Right cardiac atrium (tissue), 5 donors: ENCODE data around the gene RAI1. TPM values are rescaled to one million over a fixed set of nuclear protein-coding genes. Genes with fewer than 3 reads are reported as not detected.
"Not testable (repeated sequence)": the region's sequence is repeated elsewhere in the genome, so short reads cannot be mapped to it uniquely, and the experiment has no call there.

Experiments
- ATAC-seq, 2 donors: fragments of 200-7000 bp; cut with Tn5 transposase; one replicate each; pipeline versions ENCODE4 v1.8.0 to v1.9.1; 2020; ENCODE audit warnings: moderate library complexity in 2 of 2, mild to moderate bottlenecking in 1 of 2
- DNase-seq, 3 donors: peaks; one replicate each; pipeline ENCODE4 v3.0.0-alpha.2; 2020
- H3K27ac ChIP-seq: one replicate; pipeline ENCODE4 v1.5.1; 2013; ENCODE audit warnings: mild to moderate bottlenecking, low read length, control low read depth, moderate library complexity
- H3K27me3 ChIP-seq: one replicate; pipeline ENCODE4 v1.6.1; 2013; ENCODE audit not compliant: control insufficient read depth, insufficient read depth
- H3K4me1 ChIP-seq: one replicate; pipeline ENCODE4 v1.6.1; 2013; ENCODE audit warnings: low read length; ENCODE audit not compliant: control insufficient read depth, insufficient read depth
- H3K4me3 ChIP-seq: one replicate; pipeline ENCODE4 v1.5.1; 2013; ENCODE audit warnings: low read length, control low read depth
- H3K9me3 ChIP-seq: one replicate; pipeline ENCODE4 v1.6.1; 2013; ENCODE audit warnings: low read length; ENCODE audit not compliant: control insufficient read depth
- WGBS: extraction: QIAGEN DNeasy Blood & Tissue Kit; methylation state at CpG from one replicate; pipeline ENCODE4 v1.1.7; 2013; 5-methylcytosine and 5-hydroxymethylcytosine counted together
- intact Hi-C, 4 donors: fragments of 100-400 bp; cut with DNase I; formaldehyde crosslinking; loops; one replicate each; pipeline versions ENCODE4 v1.11.0 to v1.14.0; 2022 to 2023
- polyA plus RNA-seq: library from polyadenylated mRNA; stranded (reverse); fragments of 200-250 nt; gene quantifications from one replicate; pipeline ENCODE4 v1.2.3, GENCODE V29; 2013
- total RNA-seq, 4 donors: library from RNA; stranded (reverse); fragmentation: NEBNext Ultra II Directional; extraction: Animal tissue kit (Norgen Biotek cat#: 25700); gene quantifications; one replicate each; pipeline ENCODE4 v1.2.1, GENCODE V29; 2021
- donor health status: healthy with polysubstance abuse.
- donor health status: DM: no; HTN: yes; CAD: no.
- donor health status: DM: no; HTN: no; CAD: no.
- donor health status: DM: no; HTN: yes; CAD: no; lungs with severe emphysema.
- donor health status: DM: yes; HTN: yes; CAD: no.

Gene RAI1
- total and polyA plus RNA-seq, 5 donors = 18.2 to 26.8 (median 23.0) TPM

GRCh38 chr17:17671369-17672129 is 9.7 kb upstream of the RAI1 start:
- DNase-seq = no peak
- H3K27me3 ChIP-seq = no peaks in the 10 kb centered on the region
- peak; percentile 54 to 71 for ATAC-seq
- intact Hi-C loops = loop anchor here in 1 of 4 donors (10.0 kb wide), 1 partner anchor 363 kb away; the partner anchor contains the start of genes ATPAF2 and GID4
- H3K9me3 ChIP-seq = no peaks in the 10 kb centered on the region
- H3K4me1 ChIP-seq = no peaks in the 10 kb centered on the region
- peak overlapping the region; percentile 54 for H3K27ac ChIP-seq
- WGBS = 45% methylated on average over 10 of the region's 10 CpGs
- H3K4me3 ChIP-seq = no peak overlapping the region

GRCh38 chr17:17672453-17673368 is 8.5 kb upstream of the RAI1 start:
- no peaks in the 10 kb centered on the region for H3K4me1 ChIP-seq
- no peak overlapping the region for H3K4me3 ChIP-seq
- H3K27ac ChIP-seq = peak overlapping the region; percentile 58
- intact Hi-C loops = loop anchor here in 1 of 4 donors (10.0 kb wide), 1 partner anchor 362 kb away; the partner anchor contains the start of genes ATPAF2 and GID4
- no peaks in the 10 kb centered on the region for H3K9me3 ChIP-seq
- H3K27me3 ChIP-seq = no peaks in the 10 kb centered on the region
- WGBS = 75% methylated on average over 7 of the region's 7 CpGs
- DNase-seq (no peak), ATAC-seq (no peak)

GRCh38 chr17:17675416-17675815 is 5.8 kb upstream of the RAI1 start:
- intact Hi-C loops = loop anchor here in 1 of 4 donors (10.0 kb wide), 1 partner anchor 359 kb away; the partner anchor contains the start of genes ATPAF2 and GID4
- H3K27ac ChIP-seq = no peak overlapping the region
- H3K4me1 ChIP-seq = no peaks in the 10 kb centered on the region
- no peaks in the 10 kb centered on the region for H3K9me3 ChIP-seq
- no peak overlapping the region for H3K4me3 ChIP-seq
- ATAC-seq = no peak
- WGBS = 86% methylated on average over 6 of the region's 6 CpGs
- no peaks in the 10 kb centered on the region for H3K27me3 ChIP-seq
- no peak for DNase-seq

- 56% methylated on average over 11 of the region's 11 CpGs for WGBS
- intact Hi-C loops = loop anchor here in 1 of 4 donors (10.0 kb wide), 1 partner anchor 359 kb away; the partner anchor contains the start of genes ATPAF2 and GID4
- Histone ChIP-seq H3K27ac (no peak overlapping the region), H3K27me3 (no peaks in the 10 kb centered on the region), H3K4me1 (no peaks in the 10 kb centered on the region), H3K9me3 (no peaks in the 10 kb centered on the region), H3K4me3 (no peak overlapping the region)
- peak in 1 of 3 donors; percentile 16 for DNase-seq
- ATAC-seq = no peak
Measured at GRCh38 chr17:17675925-17676534, 5.2 kb upstream of the RAI1 start.

- intact Hi-C loops = loop anchor here in 1 of 4 donors (10.0 kb wide), 1 partner anchor 358 kb away; the partner anchor contains the start of genes ATPAF2 and GID4
- Histone ChIP-seq H3K27me3 (no peaks in the 10 kb centered on the region), H3K4me1 (no peaks in the 10 kb centered on the region), H3K4me3 (no peak overlapping the region), H3K9me3 (no peaks in the 10 kb centered on the region), H3K27ac (no peak overlapping the region)
- DNase-seq (peak in 1 of 3 donors; percentile 4), ATAC-seq (no peak)
- 94% methylated on average over 6 of the region's 6 CpGs for WGBS
Measured at GRCh38 chr17:17676752-17677151, 4.5 kb upstream of the RAI1 start.

- ATAC-seq = no peak
- DNase-seq = no peak
- intact Hi-C loops = loop anchor here in 1 of 4 donors (10.0 kb wide), 1 partner anchor 357 kb away; the partner anchor contains the start of genes ATPAF2 and GID4
- Histone ChIP-seq H3K4me3 (no peak overlapping the region), H3K27me3 (no peaks in the 10 kb centered on the region), H3K9me3 (no peaks in the 10 kb centered on the region), H3K27ac (no peak overlapping the region), H3K4me1 (no peaks in the 10 kb centered on the region)
- 68% methylated on average over 2 of the region's 2 CpGs for WGBS
Measured at GRCh38 chr17:17677299-17678040, 3.8 kb upstream of the RAI1 start.

GRCh38 chr17:17678063-17678699 is 3.1 kb upstream of the RAI1 start:
- WGBS = 86% methylated on average over 5 of the region's 5 CpGs
- H3K27me3 ChIP-seq, H3K4me3 ChIP-seq, ATAC-seq, H3K27ac ChIP-seq, H3K9me3 ChIP-seq, H3K4me1 ChIP-seq: not testable (repeated sequence)
- intact Hi-C loops = loop anchor here in 1 of 4 donors (10.0 kb wide), 1 partner anchor 357 kb away; the partner anchor contains the start of genes ATPAF2 and GID4
- peak in 1 of 3 donors; percentile 31 for DNase-seq

GRCh38 chr17:17679243-17679642 is 2.0 kb upstream of the RAI1 start:
- WGBS = 93% methylated on average over 6 of the region's 6 CpGs
- H3K27me3 ChIP-seq = no peaks in the 10 kb centered on the region
- no peak overlapping the region for H3K4me3 ChIP-seq
- no peaks in the 10 kb centered on the region for H3K9me3 ChIP-seq
- no peak for ATAC-seq
- H3K4me1 ChIP-seq = peaks cover 4% of the 10 kb centered on the region
- intact Hi-C loops = loop anchor here in 1 of 4 donors (10.0 kb wide), 1 partner anchor 356 kb away; the partner anchor contains the start of genes ATPAF2 and GID4
- H3K27ac ChIP-seq = no peak overlapping the region
- DNase-seq = peak in 1 of 3 donors; percentile 20

GRCh38 chr17:17679748-17680147 is 1.5 kb upstream of the RAI1 start:
- Histone ChIP-seq H3K9me3 (no peaks in the 10 kb centered on the region), H3K27ac (no peak overlapping the region), H3K27me3 (no peaks in the 10 kb centered on the region), H3K4me3 (no peak overlapping the region), H3K4me1 (peaks cover 4% of the 10 kb centered on the region)
- ATAC-seq = no peak
- intact Hi-C loops = loop anchor here in 3 of 4 donors (5.0 to 10.0 kb wide), 7 partner anchors 105 to 358 kb away; partner anchors contain the start of genes ATPAF2 (in 3 of the 3) and GID4 (in 3 of the 3)
- DNase-seq = peak in 1 of 3 donors; percentile 21
- 92% methylated on average over 6 of the region's 6 CpGs for WGBS
